ENCODE results near the gene PLCD1.
"Not testable (repeated sequence)": the region's sequence is repeated elsewhere in the genome, so short reads cannot be mapped to it uniquely, and the experiment has no call there.

PLCD1 gene

GRCh38 chr3:38036906-38037305 lies 7.5 kb upstream of the PLCD1 start:
- no peak for DNase-seq (ENCODE audit: low spot score)

GRCh38 chr3:38036286-38036685 lies 6.8 kb upstream of the PLCD1 start:
- no peak for DNase-seq (ENCODE audit: low spot score)

GRCh38 chr3:38034335-38034734 lies 4.9 kb upstream of the PLCD1 start:
- not testable (repeated sequence) for DNase-seq (ENCODE audit: low spot score)

- DNase-seq (ENCODE audit: low spot score): not testable (repeated sequence)
Observed at GRCh38 chr3:38033586-38033985, 4.1 kb upstream of the PLCD1 start.

GRCh38 chr3:38032328-38032865 lies 3.0 kb upstream of the PLCD1 start:
- DNase-seq (ENCODE audit: low spot score): no peak

GRCh38 chr3:38031022-38031994 lies 1.9 kb upstream of the PLCD1 start:
- no peak for DNase-seq (ENCODE audit: low spot score)

- DNase-seq (ENCODE audit: low spot score): no peak
Observed at GRCh38 chr3:38030126-38031021, 932 bp upstream of the PLCD1 start.

GRCh38 chr3:38028621-38029361 lies 651 bp downstream of the PLCD1 start:
- no peak for DNase-seq (ENCODE audit: low spot score)

- no peak for DNase-seq (ENCODE audit: low spot score)
Observed at GRCh38 chr3:38027466-38028465, 1.7 kb downstream of the PLCD1 start.

- DNase-seq (ENCODE audit: low spot score): no peak
Observed at GRCh38 chr3:38026856-38027255, 2.6 kb downstream of the PLCD1 start.

- no peak for DNase-seq (ENCODE audit: low spot score)
Observed at GRCh38 chr3:38022896-38023709, 6.3 kb downstream of the PLCD1 start.

GRCh38 chr3:38022301-38022700 lies 7.1 kb downstream of the PLCD1 start:
- no peak for DNase-seq (ENCODE audit: low spot score)

- DNase-seq (ENCODE audit: low spot score): no peak
Observed at GRCh38 chr3:38021196-38021595, 8.2 kb downstream of the PLCD1 start.

GRCh38 chr3:38020342-38020726 lies 9.1 kb downstream of the PLCD1 start:
- DNase-seq (ENCODE audit: low spot score): no peak

GRCh38 chr3:38019658-38020341 lies 9.6 kb downstream of the PLCD1 start:
- no peak for DNase-seq (ENCODE audit: low spot score)

GRCh38 chr3:38018296-38019266 lies 10.9 kb downstream of the PLCD1 start:
- DNase-seq (ENCODE audit: low spot score): no peak

- no peak for DNase-seq (ENCODE audit: low spot score)
Observed at GRCh38 chr3:38017445-38018295, 11.8 kb downstream of the PLCD1 start.

Data from germinal center (tissue), 1 donor.